Aorta (tissue), 5 donors: Measurements from ENCODE around the gene NBEA. TPM values are rescaled to one million over a fixed set of nuclear protein-coding genes. Genes with fewer than 3 reads are reported as not detected.

Experiments used
- ATAC-seq: fragments of 200-7000 bp; cut with Tn5 transposase; one replicate; pipeline ENCODE4 v1.9.1; 2022; ENCODE audit warnings: moderate library complexity; ENCODE audit not compliant: low FRiP score
- DNase-seq, 2 donors: peaks; one replicate each; pipeline ENCODE4 v3.0.0-alpha.2; 2020
- H3K27ac ChIP-seq, 2 donors: one replicate each; pipeline ENCODE4 v1.5.1; 2013; ENCODE audit warnings: low read length in 2 of 2, mild to moderate bottlenecking in 2 of 2, moderate library complexity in 2 of 2, control low read depth in 1 of 2, inconsistent platforms in 1 of 2, low read depth in 1 of 2
- H3K27me3 ChIP-seq, 2 donors: one replicate each; pipeline ENCODE4 v1.6.1; 2013; ENCODE audit warnings: control low read depth in 1 of 2, low read length in 1 of 2, mild to moderate bottlenecking in 1 of 2, moderate library complexity in 1 of 2; ENCODE audit not compliant: insufficient read depth in 2 of 2, control insufficient read depth in 1 of 2
- H3K36me3 ChIP-seq, 2 donors: one replicate each; pipeline ENCODE4 v1.6.1; 2013; ENCODE audit warnings: control low read depth in 1 of 2, low read length in 1 of 2, mild to moderate bottlenecking in 1 of 2; ENCODE audit not compliant: insufficient read depth in 2 of 2, control insufficient read depth in 1 of 2
- H3K4me1 ChIP-seq, 2 donors: one replicate each; pipeline ENCODE4 v1.6.1; 2013; ENCODE audit warnings: low read length in 2 of 2, control low read depth in 1 of 2, mild to moderate bottlenecking in 1 of 2, moderate library complexity in 1 of 2; ENCODE audit not compliant: insufficient read depth in 2 of 2, control insufficient read depth in 1 of 2
- H3K4me3 ChIP-seq, 2 donors: one replicate each; pipeline ENCODE4 v1.5.1; 2013; ENCODE audit warnings: low read length in 2 of 2, control low read depth in 1 of 2, mild to moderate bottlenecking in 1 of 2
- H3K9me3 ChIP-seq: one replicate; pipeline ENCODE4 v1.6.1; 2013; ENCODE audit warnings: mild to moderate bottlenecking, low read length; ENCODE audit not compliant: control insufficient read depth
- WGBS, 2 donors: extraction: QIAGEN DNeasy Blood & Tissue Kit; methylation state at CpG; one replicate each; pipeline ENCODE4 v1.1.7; 2013; 5-methylcytosine and 5-hydroxymethylcytosine counted together
- intact Hi-C, 2 donors: fragments of 100-400 bp; cut with DNase I; formaldehyde crosslinking; loops; one replicate each; pipeline versions ENCODE4 v1.14.2 to v1.15.0; 2022
- polyA plus RNA-seq, 2 donors: library from polyadenylated mRNA; stranded (reverse); fragments of 200-250 nt; gene quantifications; one replicate each; pipeline ENCODE4 v1.2.3, GENCODE V29; 2013
- total RNA-seq, 2 donors: library from RNA; stranded (reverse); fragmentation: NEBNext Ultra II Directional; extraction: Animal tissue kit (Norgen Biotek cat#: 25700); gene quantifications; one replicate each; pipeline ENCODE4 v1.2.1, GENCODE V29; 2021
- donor health status: healthy with polysubstance abuse.
- donor health status: Bipolar disorder and iron deficiency.
- donor health status: DM: no; HTN: no; CAD: no.
- donor health status: DM: no; HTN: no; CAD: no.
- donor health status: DM: yes; HTN: yes; CAD: no.

The NBEA gene
- total and polyA plus RNA-seq, 4 donors, result 1.9 to 14.7 (median 8.8) TPM

- WGBS, 2 donors, result 91 to 96% methylated on average over 1 of the region's 1 CpG
- ATAC-seq (no peak), DNase-seq (no peak)
- Histone ChIP-seq H3K4me1 (no peaks in the 10 kb centered on the region), H3K27ac (no peak overlapping the region), H3K36me3 (no peaks in the 10 kb centered on the region), H3K9me3 (no peaks in the 10 kb centered on the region), H3K4me3 (no peak overlapping the region), H3K27me3 (no peaks in the 10 kb centered on the region)
- intact Hi-C loops, result no loop called here
Measured at GRCh38 chr13:35482527-35482926, 540.5 kb downstream of the NBEA start.

GRCh38 chr13:35483761-35484160 is 541.7 kb downstream of the NBEA start:
- no peak overlapping the region for H3K4me3 ChIP-seq
- H3K9me3 ChIP-seq, result no peaks in the 10 kb centered on the region
- H3K27ac ChIP-seq, result no peak overlapping the region
- H3K4me1 ChIP-seq, result no peaks in the 10 kb centered on the region
- intact Hi-C loops, result no loop called here
- DNase-seq (no peak), ATAC-seq (no peak)
- 96 to 98% methylated on average over 3 of the region's 3 CpGs for WGBS, 2 donors
- no peaks in the 10 kb centered on the region for H3K36me3 ChIP-seq
- H3K27me3 ChIP-seq, result no peaks in the 10 kb centered on the region

- intact Hi-C loops, result no loop called here
- H3K4me3 ChIP-seq, result no peak overlapping the region
- no peak overlapping the region for H3K27ac ChIP-seq
- no peaks in the 10 kb centered on the region for H3K36me3 ChIP-seq
- WGBS, 2 donors, result 89 to 96% methylated on average over 2 of the region's 2 CpGs
- no peaks in the 10 kb centered on the region for H3K27me3 ChIP-seq
- ATAC-seq, result no peak
- no peaks in the 10 kb centered on the region for H3K9me3 ChIP-seq
- no peaks in the 10 kb centered on the region for H3K4me1 ChIP-seq
- DNase-seq, result no peak
Measured at GRCh38 chr13:35484384-35484783, 542.3 kb downstream of the NBEA start.

- Histone ChIP-seq H3K27ac (no peak overlapping the region), H3K36me3 (no peaks in the 10 kb centered on the region), H3K4me3 (no peak overlapping the region), H3K9me3 (no peaks in the 10 kb centered on the region), H3K27me3 (no peaks in the 10 kb centered on the region), H3K4me1 (no peaks in the 10 kb centered on the region)
- intact Hi-C loops, result no loop called here
- no peak for ATAC-seq
- WGBS, 2 donors, result 96 to 97% methylated on average over 3 of the region's 3 CpGs
- DNase-seq, result no peak
Measured at GRCh38 chr13:35485424-35485823, 543.4 kb downstream of the NBEA start.

- H3K4me1 ChIP-seq, result no peaks in the 10 kb centered on the region
- ATAC-seq, result no peak
- 90 to 91% methylated on average over 4 of the region's 4 CpGs for WGBS, 2 donors
- no peak for DNase-seq
- no peak overlapping the region for H3K4me3 ChIP-seq
- no peaks in the 10 kb centered on the region for H3K27me3 ChIP-seq
- H3K9me3 ChIP-seq, result no peaks in the 10 kb centered on the region
- no peak overlapping the region for H3K27ac ChIP-seq
- intact Hi-C loops, result no loop called here
- no peaks in the 10 kb centered on the region for H3K36me3 ChIP-seq
Measured at GRCh38 chr13:35489050-35489449, 547.0 kb downstream of the NBEA start.

DNA sequence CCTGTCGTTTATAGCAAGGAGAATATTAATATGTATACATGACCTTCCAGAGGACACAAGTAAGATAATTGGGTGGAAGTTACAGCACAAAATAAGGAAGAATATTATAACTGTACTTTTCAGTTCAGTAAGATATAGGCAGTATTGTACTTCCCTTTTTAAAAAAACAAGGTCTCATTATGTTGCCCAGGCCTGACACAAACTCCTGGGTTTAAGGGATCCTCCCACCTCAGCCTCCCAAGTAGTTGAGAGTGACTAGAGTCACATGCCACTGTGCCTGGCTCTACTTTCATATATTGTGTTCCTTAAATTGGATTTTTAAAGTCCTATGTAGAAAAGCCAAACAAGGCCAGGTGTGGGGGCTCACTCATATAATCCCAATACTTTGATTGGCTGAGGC is 553.9 kb downstream of the NBEA start:
- H3K27me3 ChIP-seq, result no peaks in the 10 kb centered on the region
- H3K27ac ChIP-seq, result no peak overlapping the region
- no peaks in the 10 kb centered on the region for H3K4me1 ChIP-seq
- H3K36me3 ChIP-seq, result no peaks in the 10 kb centered on the region
- no peak overlapping the region for H3K4me3 ChIP-seq
- no peak for DNase-seq
- no peaks in the 10 kb centered on the region for H3K9me3 ChIP-seq
- WGBS, 2 donors, result 83 to 93% methylated on average over 1 of the region's 1 CpG
- ATAC-seq, result no peak
- intact Hi-C loops, result no loop called here

GRCh38 chr13:35496761-35497386 is 554.8 kb downstream of the NBEA start:
- ATAC-seq, result no peak
- H3K9me3 ChIP-seq, result no peaks in the 10 kb centered on the region
- WGBS, 2 donors, result 92 to 96% methylated on average over 2 of the region's 2 CpGs
- no peak overlapping the region for H3K4me3 ChIP-seq
- no peak for DNase-seq
- no peak overlapping the region for H3K27ac ChIP-seq
- H3K36me3 ChIP-seq, result no peaks in the 10 kb centered on the region
- no peaks in the 10 kb centered on the region for H3K4me1 ChIP-seq
- intact Hi-C loops, result no loop called here
- no peaks in the 10 kb centered on the region for H3K27me3 ChIP-seq

DNA sequence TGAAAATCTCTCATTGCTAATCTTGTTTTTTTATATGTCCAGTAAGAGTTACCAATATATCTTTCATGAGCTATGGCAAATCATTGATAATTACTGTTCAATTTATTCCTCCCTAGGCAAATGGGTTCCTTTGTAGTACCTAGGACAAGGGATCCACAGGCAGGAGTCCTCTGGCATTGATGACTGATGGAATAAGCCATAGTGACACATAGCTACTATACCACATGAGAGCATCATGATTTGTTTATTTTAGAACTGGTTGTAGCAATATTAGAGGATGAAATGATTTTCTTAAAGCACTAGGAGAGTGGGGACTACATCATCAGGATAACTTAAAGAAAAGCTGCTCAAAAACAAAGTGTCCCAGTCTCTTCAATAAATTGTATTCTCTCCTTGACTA is 556.2 kb downstream of the NBEA start:
- Histone ChIP-seq H3K4me1 (no peaks in the 10 kb centered on the region), H3K27ac (no peak overlapping the region), H3K27me3 (no peaks in the 10 kb centered on the region), H3K36me3 (no peaks in the 10 kb centered on the region), H3K4me3 (no peak overlapping the region), H3K9me3 (no peaks in the 10 kb centered on the region)
- intact Hi-C loops, result no loop called here
- DNase-seq (no peak), ATAC-seq (no peak)

DNA sequence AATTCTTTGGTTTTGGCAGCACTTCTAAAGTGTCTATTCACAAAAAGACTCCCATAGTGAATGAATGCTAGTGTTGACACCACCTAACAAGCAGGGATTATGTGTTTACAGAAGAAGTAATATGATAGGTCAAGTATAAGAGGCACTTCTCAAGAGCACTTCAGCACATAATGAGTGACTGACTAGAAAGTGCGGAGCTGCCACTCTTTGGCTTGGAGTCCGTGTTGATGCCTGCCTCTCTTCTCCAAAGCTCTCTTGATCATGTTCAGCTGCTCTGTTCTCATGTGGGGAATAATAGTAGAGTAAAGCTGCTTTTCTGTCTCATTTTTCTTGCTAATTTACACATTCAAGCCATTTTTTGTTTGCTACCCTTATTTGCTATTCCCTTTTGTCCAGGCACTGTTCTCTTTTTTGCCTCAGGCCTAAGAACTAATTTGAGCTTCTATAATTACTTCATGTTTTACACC is 557.2 kb downstream of the NBEA start:
- DNase-seq (no peak), ATAC-seq (no peak)
- WGBS, 2 donors, result 90% methylated on average over 2 of the region's 2 CpGs
- no peak overlapping the region for H3K4me3 ChIP-seq
- H3K4me1 ChIP-seq, result no peaks in the 10 kb centered on the region
- no peaks in the 10 kb centered on the region for H3K9me3 ChIP-seq
- intact Hi-C loops, result no loop called here
- no peaks in the 10 kb centered on the region for H3K27me3 ChIP-seq
- H3K27ac ChIP-seq, result no peak overlapping the region
- H3K36me3 ChIP-seq, result no peaks in the 10 kb centered on the region
